Measurements from ENCODE around the gene ABI1.

The ABI1 gene

GRCh38 chr10:26733750-26734568 is 126.8 kb downstream of the ABI1 start:
- no peak overlapping the region for H3K4me3 ChIP-seq (replicated peaks; ENCODE audit: low read depth, low read length)
- no peak for DNase-seq (ENCODE audit: low read depth)
- no peak for TF ChIP-seq CTCF (IDR thresholded peaks at IDR 0.05; ENCODE audit: low read length, missing control alignments)

- no peak for DNase-seq (ENCODE audit: low read depth)
- no peak overlapping the region for H3K4me3 ChIP-seq (replicated peaks; ENCODE audit: low read depth, low read length)
- TF ChIP-seq CTCF (IDR thresholded peaks at IDR 0.05; ENCODE audit: low read length, missing control alignments) = no peak
Measured at GRCh38 chr10:26730552-26730951, 130.2 kb downstream of the ABI1 start.

GRCh38 chr10:26729395-26729794 is 131.4 kb downstream of the ABI1 start:
- H3K4me3 ChIP-seq (replicated peaks; ENCODE audit: low read depth, low read length) = no peak overlapping the region
- no peak for TF ChIP-seq CTCF (IDR thresholded peaks at IDR 0.05; ENCODE audit: low read length, missing control alignments)
- no peak for DNase-seq (ENCODE audit: low read depth)

- DNase-seq (ENCODE audit: low read depth) = no peak
- no peak overlapping the region for H3K4me3 ChIP-seq (replicated peaks; ENCODE audit: low read depth, low read length)
- no peak for TF ChIP-seq CTCF (IDR thresholded peaks at IDR 0.05; ENCODE audit: low read length, missing control alignments)
Measured at GRCh38 chr10:26728957-26729356, 131.8 kb downstream of the ABI1 start.

GRCh38 chr10:26727005-26727404 is 133.8 kb downstream of the ABI1 start:
- H3K4me3 ChIP-seq (replicated peaks; ENCODE audit: low read depth, low read length) = no peak overlapping the region
- TF ChIP-seq CTCF (IDR thresholded peaks at IDR 0.05; ENCODE audit: low read length, missing control alignments) = no peak
- DNase-seq (ENCODE audit: low read depth) = no peak

GRCh38 chr10:26725837-26726727 is 134.7 kb downstream of the ABI1 start:
- peak; percentile 77 for TF ChIP-seq CTCF (IDR thresholded peaks at IDR 0.05; ENCODE audit: low read length, missing control alignments)
- peak; percentile 79 for DNase-seq (ENCODE audit: low read depth)

More at GRCh38 chr10:26725837-26726727, 134.7 kb downstream of the ABI1 start:
- H3K4me3 ChIP-seq (replicated peaks; ENCODE audit: low read depth, low read length) = no peak overlapping the region

All from fibroblast of pulmonary artery (primary cell).